SK-N-SH (cell line): ENCODE measurements around the gene LCN10.

Experiments used
- CTCF ChIP-seq: fragments of 200-600 bp; sonication (generic); IDR thresholded peaks from 2 replicates; pipeline ENCODE4 v1.6.1; 2017; ENCODE audit warnings: antibody characterized with exemption, mild to moderate bottlenecking, moderate library complexity
- EP300 ChIP-seq, 2 experiments: IDR thresholded peaks; 2 replicates each; pipeline versions ENCODE4 v1.4.0 to v1.6.1; 2012; ENCODE audit warnings: borderline replicate concordance in 1 of 2, low read depth in 1 of 2, low read length in 1 of 2
- FOXM1 ChIP-seq: IDR thresholded peaks from 2 replicates; pipeline ENCODE4 v1.4.0; 2012; ENCODE audit warnings: low read depth, mild to moderate bottlenecking
- JUND ChIP-seq: IDR thresholded peaks from 2 replicates; pipeline ENCODE4 v1.4.0; 2012
- MAX ChIP-seq: IDR thresholded peaks from 2 replicates; pipeline ENCODE4 v1.4.0; 2012; ENCODE audit warnings: low read depth
- POLR2AphosphoS5 ChIP-seq: IDR thresholded peaks from 2 replicates; pipeline ENCODE4 v1.6.1; 2012; ENCODE audit warnings: low read depth, low read length
- RAD21 ChIP-seq: IDR thresholded peaks from 2 replicates; pipeline ENCODE4 v1.6.1; 2012; ENCODE audit warnings: mild to moderate bottlenecking, low read length
- RXRA ChIP-seq: IDR thresholded peaks from 2 replicates; pipeline ENCODE4 v1.4.0; 2012; ENCODE audit warnings: low read depth, mild to moderate bottlenecking, borderline replicate concordance
- SMC3 ChIP-seq: IDR thresholded peaks from 2 replicates; pipeline ENCODE4 v1.6.1; 2012; ENCODE audit warnings: low read depth, low read length, improper control_type of control experiment
- TAF1 ChIP-seq: IDR thresholded peaks from 2 replicates; pipeline ENCODE4 v1.6.1; 2012; ENCODE audit warnings: low read depth, mild to moderate bottlenecking, low read length, moderate library complexity, borderline replicate concordance
- TCF12 ChIP-seq: IDR thresholded peaks from 2 replicates; pipeline ENCODE4 v1.4.0; 2012
- YY1 ChIP-seq: IDR thresholded peaks from 2 replicates; pipeline ENCODE4 v1.4.0; 2012; ENCODE audit warnings: low read depth, mild to moderate bottlenecking

- no peak for TF ChIP-seq CTCF
- TF ChIP-seq FOXM1: no peak
- TF ChIP-seq RAD21: no peak
- TF ChIP-seq SMC3: no peak
- no peak for TF ChIP-seq JUND
- no peak for TF ChIP-seq TAF1
- no peak for TF ChIP-seq YY1
- TF ChIP-seq MAX: no peak
- TF ChIP-seq POLR2AphosphoS5: no peak
- no peak for TF ChIP-seq RXRA
- no peak for TF ChIP-seq EP300 (IDR thresholded peaks at IDR 0.05; ENCODE audit: borderline replicate concordance in 1 of 2, low read depth in 1 of 2, low read length in 1 of 2)
- TF ChIP-seq TCF12: no peak
Measured at GRCh38 chr9:136739509-136739908, 3.2 kb downstream of the LCN10 start.
